K562 (cell line): ENCODE results near the gene GCGR. TPM values are rescaled to one million over a fixed set of nuclear protein-coding genes. Genes with fewer than 3 reads are reported as not detected.

Experiments used
- ASH1L ChIP-seq: fragments of 450-650 bp; IDR thresholded peaks from 2 replicates; pipeline ENCODE4 v1.6.1; 2018; ENCODE audit warnings: borderline replicate concordance, mild to moderate bottlenecking, low read depth; ENCODE audit not compliant: partially characterized antibody
- PURB ChIP-seq: sonication (generic); formaldehyde crosslinking; IDR thresholded peaks from 2 replicates; pipeline ENCODE4 v1.9.0; 2021; ENCODE audit warnings: low read depth, mild to moderate bottlenecking, missing genetic modification reagents
- SAFB ChIP-seq: fragments of 200-400 bp; formaldehyde crosslinking; IDR thresholded peaks from 2 replicates; pipeline ENCODE4 v1.6.1; 2017; ENCODE audit warnings: low read depth, low read length, borderline replicate concordance
- TEAD2 ChIP-seq: fragments of 450-650 bp; IDR thresholded peaks from 2 replicates; pipeline ENCODE4 v1.6.1; 2016; ENCODE audit warnings: missing genetic modification characterization, control low read depth, missing compliant biosample characterization
- ZNF217 ChIP-seq: sonication (generic); formaldehyde crosslinking; IDR thresholded peaks from 2 replicates; pipeline ENCODE4 v1.8.0; 2022; ENCODE audit warnings: mild to moderate bottlenecking, missing genetic modification reagents
- ZNF324 ChIP-seq: fragments of 250-450 bp; sonication (Bioruptor Pico); IDR thresholded peaks from 2 replicates; pipeline ENCODE4 v1.4.0; 2020; ENCODE audit warnings: mild to moderate bottlenecking
- ZNF586 ChIP-seq: fragments of 450-650 bp; formaldehyde crosslinking; conservative IDR thresholded peaks from 2 replicates; pipeline ENCODE4 v1.4.0; 2020; ENCODE audit warnings: mild to moderate bottlenecking, moderate library complexity
- ZZZ3 ChIP-seq: fragments of 450-650 bp; IDR thresholded peaks from 2 replicates; pipeline ENCODE4 v1.6.1; 2016; ENCODE audit warnings: antibody characterized with exemption, mild to moderate bottlenecking, moderate library complexity
- polyA plus RNA-seq, 8 experiments: library from polyadenylated mRNA; depleted of rRNA in 4 of 8; stranded (reverse) in 5 of 8; unstranded in 3 of 8; fragments of >200 nt; fragmentation: Nextera tagmentation in 2 of 8; fragmentation: Illumina TruSeq in 1 of 8; extraction: Ambion mirVana in 2 of 8; extraction: Trizol in 1 of 8; gene quantifications; 2 replicates each; pipeline versions ENCODE4 v1.2.1 to v1.2.3, GENCODE V29; 2011 to 2014; ENCODE audit warnings: inconsistent platforms in 1 of 8, missing spikeins in 1 of 8
- total RNA-seq, 7 experiments: library from RNA; depleted of rRNA in 6 of 7; stranded (reverse); fragments of >200 nt in 6 of 7; fragmentation: Illumina TruSeq in 2 of 7; extraction: Trizol in 2 of 7; gene quantifications; 2 replicates each; pipeline versions ENCODE4 v1.2.1 to v1.2.3, GENCODE V29; 2011 to 2021; ENCODE audit warnings: low replicate concordance in 1 of 7
- TF ChIP-seq, protein P1 (sequence below): fragments of 200-800 bp; sonication (Bioruptor generic); IDR thresholded peaks from 2 replicates; pipeline ENCODE4 v1.6.1; 2017; ENCODE audit warnings: missing genetic modification characterization, missing compliant biosample characterization
- TF ChIP-seq, protein P2 (sequence below): IDR thresholded peaks from 3 replicates; pipeline ENCODE4 v1.6.1; 2011; ENCODE audit warnings: borderline replicate concordance, mild to moderate bottlenecking; ENCODE audit not compliant: insufficient read length, insufficient read depth
- TF ChIP-seq, protein P3 (sequence below): fragments of 450-650 bp; IDR thresholded peaks from 2 replicates; pipeline ENCODE4 v1.6.1; 2017; ENCODE audit warnings: mild to moderate bottlenecking, moderate library complexity
- TF ChIP-seq, protein P4 (sequence below): fragments of 250-450 bp; sonication (Bioruptor Pico); IDR thresholded peaks from 2 replicates; pipeline ENCODE4 v1.8.0; 2021; ENCODE audit warnings: moderate library complexity, mild to moderate bottlenecking, inconsistent platforms
- TF ChIP-seq, protein P5 (sequence below): sonication (generic); formaldehyde crosslinking; IDR thresholded peaks from 2 replicates; pipeline ENCODE4 v1.4.0; 2020; ENCODE audit warnings: mild to moderate bottlenecking, missing genetic modification reagents
- TF ChIP-seq, protein P6 (sequence below): sonication (generic); formaldehyde crosslinking; IDR thresholded peaks from 2 replicates; pipeline ENCODE4 v1.8.0; 2023; ENCODE audit warnings: mild to moderate bottlenecking, missing genetic modification reagents
- TF ChIP-seq, protein P7 (sequence below): fragments of 450-650 bp; formaldehyde crosslinking; IDR thresholded peaks from 2 replicates; pipeline ENCODE4 v1.4.0; 2020; ENCODE audit warnings: mild to moderate bottlenecking, moderate library complexity

The GCGR gene
- total and polyA plus RNA-seq, 9 of the 15 experiments (the other 6 are each of a cell fraction or from before 2014, with no cell fraction given) = not detected

DNA sequence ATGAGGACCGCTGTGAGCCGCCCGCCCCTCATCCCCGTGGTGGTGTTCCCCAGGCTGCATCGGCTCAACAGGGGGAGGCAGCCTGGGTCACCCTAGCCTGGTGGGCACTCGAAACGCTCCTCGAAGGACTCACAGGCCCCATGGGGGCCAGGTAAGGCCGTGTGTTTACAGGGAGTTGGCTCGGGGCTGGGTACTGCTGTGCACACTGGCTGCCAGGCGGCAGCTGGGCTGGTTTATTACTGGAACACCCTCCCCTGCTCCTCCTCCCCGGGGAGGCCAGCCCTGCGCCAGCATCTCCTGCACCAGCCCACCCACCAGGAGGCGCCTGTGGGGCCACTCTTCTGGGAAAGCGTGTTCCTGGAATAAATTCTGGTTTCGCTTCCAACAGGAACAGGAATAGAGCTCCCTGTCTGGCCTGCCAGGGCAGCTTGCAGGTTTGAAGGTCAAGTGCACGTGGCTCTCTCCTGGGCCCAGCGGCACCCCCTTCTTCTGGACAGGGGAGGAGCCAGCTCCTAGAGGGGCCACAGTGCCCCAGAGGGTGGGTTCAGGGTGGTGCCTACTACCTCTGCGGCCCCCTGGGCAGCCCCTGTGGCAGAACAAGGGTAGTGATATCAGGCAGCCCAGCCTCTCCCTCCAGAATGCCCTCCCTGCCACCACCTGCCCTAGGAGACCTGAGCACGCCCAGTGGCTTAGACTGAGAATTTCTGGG lies 17.8 kb downstream of the GCGR start (continued):
- TF ChIP-seq, protein P1, sequence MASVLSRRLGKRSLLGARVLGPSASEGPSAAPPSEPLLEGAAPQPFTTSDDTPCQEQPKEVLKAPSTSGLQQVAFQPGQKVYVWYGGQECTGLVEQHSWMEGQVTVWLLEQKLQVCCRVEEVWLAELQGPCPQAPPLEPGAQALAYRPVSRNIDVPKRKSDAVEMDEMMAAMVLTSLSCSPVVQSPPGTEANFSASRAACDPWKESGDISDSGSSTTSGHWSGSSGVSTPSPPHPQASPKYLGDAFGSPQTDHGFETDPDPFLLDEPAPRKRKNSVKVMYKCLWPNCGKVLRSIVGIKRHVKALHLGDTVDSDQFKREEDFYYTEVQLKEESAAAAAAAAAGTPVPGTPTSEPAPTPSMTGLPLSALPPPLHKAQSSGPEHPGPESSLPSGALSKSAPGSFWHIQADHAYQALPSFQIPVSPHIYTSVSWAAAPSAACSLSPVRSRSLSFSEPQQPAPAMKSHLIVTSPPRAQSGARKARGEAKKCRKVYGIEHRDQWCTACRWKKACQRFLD (CRISPR knock-in tag) = peak; percentile 82; the same call in 1 of the 2 replicates
- no peak for TF ChIP-seq ZNF324 (CRISPR knock-in tag)
- TF ChIP-seq, protein P2, sequence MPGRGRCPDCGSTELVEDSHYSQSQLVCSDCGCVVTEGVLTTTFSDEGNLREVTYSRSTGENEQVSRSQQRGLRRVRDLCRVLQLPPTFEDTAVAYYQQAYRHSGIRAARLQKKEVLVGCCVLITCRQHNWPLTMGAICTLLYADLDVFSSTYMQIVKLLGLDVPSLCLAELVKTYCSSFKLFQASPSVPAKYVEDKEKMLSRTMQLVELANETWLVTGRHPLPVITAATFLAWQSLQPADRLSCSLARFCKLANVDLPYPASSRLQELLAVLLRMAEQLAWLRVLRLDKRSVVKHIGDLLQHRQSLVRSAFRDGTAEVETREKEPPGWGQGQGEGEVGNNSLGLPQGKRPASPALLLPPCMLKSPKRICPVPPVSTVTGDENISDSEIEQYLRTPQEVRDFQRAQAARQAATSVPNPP = no peak
- TF ChIP-seq, protein P3, sequence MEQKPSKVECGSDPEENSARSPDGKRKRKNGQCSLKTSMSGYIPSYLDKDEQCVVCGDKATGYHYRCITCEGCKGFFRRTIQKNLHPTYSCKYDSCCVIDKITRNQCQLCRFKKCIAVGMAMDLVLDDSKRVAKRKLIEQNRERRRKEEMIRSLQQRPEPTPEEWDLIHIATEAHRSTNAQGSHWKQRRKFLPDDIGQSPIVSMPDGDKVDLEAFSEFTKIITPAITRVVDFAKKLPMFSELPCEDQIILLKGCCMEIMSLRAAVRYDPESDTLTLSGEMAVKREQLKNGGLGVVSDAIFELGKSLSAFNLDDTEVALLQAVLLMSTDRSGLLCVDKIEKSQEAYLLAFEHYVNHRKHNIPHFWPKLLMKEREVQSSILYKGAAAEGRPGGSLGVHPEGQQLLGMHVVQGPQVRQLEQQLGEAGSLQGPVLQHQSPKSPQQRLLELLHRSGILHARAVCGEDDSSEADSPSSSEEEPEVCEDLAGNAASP = no peak
- TF ChIP-seq TEAD2 (tag) = no peak
- TF ChIP-seq PURB (CRISPR knock-in tag) = no peak
- TF ChIP-seq ZNF586 = no peak; the same call in 1 of the 2 replicates
- TF ChIP-seq, protein P4, sequence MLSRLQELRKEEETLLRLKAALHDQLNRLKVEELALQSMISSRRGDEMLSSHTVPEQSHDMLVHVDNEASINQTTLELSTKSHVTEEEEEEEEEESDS (CRISPR knock-in tag) = no peak
- no peak for TF ChIP-seq ZNF217 (CRISPR knock-in tag)
- TF ChIP-seq, protein P5, sequence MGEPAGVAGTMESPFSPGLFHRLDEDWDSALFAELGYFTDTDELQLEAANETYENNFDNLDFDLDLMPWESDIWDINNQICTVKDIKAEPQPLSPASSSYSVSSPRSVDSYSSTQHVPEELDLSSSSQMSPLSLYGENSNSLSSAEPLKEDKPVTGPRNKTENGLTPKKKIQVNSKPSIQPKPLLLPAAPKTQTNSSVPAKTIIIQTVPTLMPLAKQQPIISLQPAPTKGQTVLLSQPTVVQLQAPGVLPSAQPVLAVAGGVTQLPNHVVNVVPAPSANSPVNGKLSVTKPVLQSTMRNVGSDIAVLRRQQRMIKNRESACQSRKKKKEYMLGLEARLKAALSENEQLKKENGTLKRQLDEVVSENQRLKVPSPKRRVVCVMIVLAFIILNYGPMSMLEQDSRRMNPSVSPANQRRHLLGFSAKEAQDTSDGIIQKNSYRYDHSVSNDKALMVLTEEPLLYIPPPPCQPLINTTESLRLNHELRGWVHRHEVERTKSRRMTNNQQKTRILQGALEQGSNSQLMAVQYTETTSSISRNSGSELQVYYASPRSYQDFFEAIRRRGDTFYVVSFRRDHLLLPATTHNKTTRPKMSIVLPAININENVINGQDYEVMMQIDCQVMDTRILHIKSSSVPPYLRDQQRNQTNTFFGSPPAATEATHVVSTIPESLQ (CRISPR knock-in tag) = peak; percentile 65; the same call in 1 of the 2 replicates
- no peak for TF ChIP-seq ASH1L
- TF ChIP-seq, protein P6, sequence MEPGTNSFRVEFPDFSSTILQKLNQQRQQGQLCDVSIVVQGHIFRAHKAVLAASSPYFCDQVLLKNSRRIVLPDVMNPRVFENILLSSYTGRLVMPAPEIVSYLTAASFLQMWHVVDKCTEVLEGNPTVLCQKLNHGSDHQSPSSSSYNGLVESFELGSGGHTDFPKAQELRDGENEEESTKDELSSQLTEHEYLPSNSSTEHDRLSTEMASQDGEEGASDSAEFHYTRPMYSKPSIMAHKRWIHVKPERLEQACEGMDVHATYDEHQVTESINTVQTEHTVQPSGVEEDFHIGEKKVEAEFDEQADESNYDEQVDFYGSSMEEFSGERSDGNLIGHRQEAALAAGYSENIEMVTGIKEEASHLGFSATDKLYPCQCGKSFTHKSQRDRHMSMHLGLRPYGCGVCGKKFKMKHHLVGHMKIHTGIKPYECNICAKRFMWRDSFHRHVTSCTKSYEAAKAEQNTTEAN (CRISPR knock-in tag) = no peak
- TF ChIP-seq SAFB = no peak
- no peak for TF ChIP-seq ZZZ3
- TF ChIP-seq, protein P7, sequence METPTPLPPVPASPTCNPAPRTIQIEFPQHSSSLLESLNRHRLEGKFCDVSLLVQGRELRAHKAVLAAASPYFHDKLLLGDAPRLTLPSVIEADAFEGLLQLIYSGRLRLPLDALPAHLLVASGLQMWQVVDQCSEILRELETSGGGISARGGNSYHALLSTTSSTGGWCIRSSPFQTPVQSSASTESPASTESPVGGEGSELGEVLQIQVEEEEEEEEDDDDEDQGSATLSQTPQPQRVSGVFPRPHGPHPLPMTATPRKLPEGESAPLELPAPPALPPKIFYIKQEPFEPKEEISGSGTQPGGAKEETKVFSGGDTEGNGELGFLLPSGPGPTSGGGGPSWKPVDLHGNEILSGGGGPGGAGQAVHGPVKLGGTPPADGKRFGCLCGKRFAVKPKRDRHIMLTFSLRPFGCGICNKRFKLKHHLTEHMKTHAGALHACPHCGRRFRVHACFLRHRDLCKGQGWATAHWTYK (CRISPR knock-in tag) = peak; percentile 73; the same call in 1 of the 2 replicates
